Measurements from ENCODE around the gene FMO3.

Gene FMO3

GRCh38 chr1:171160639-171161354 is 70.1 kb downstream of the FMO3 start:
- no peak for DNase-seq

GRCh38 chr1:171161431-171161830 is 70.7 kb downstream of the FMO3 start:
- DNase-seq, result no peak

DNA sequence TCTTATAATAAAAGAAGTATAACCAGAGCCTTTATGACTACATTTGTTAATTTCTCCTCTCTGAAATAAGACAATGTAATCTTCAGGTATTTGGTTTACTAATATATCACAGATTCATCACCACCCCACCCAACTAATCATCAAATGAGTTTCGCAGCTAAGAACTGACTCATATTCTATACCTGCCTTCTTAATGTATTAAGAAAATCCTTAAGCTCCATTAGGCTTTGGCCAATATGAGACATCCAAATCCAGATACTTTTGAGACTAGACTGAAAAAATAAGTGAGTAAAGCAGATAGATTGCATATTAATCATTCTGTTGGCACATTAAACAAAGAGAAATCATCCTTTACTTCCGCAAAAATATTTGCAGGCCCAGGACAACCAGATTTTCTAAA is 75.7 kb downstream of the FMO3 start:
- no peak for DNase-seq
